ENCODE measurements around the gene NAA10.

GRCh38 chrX:153947009-153947769 lies 12.4 kb upstream of the NAA10 start:
- peak; percentile 63 to 81 (median 76) for TF ChIP-seq CTCF (IDR thresholded peaks at IDR 0.05)
- TF ChIP-seq POLR2A (IDR thresholded peaks at IDR 0.05): no peak
- no peak for TF ChIP-seq EP300 (IDR thresholded peaks at IDR 0.05)

All from tibial nerve (tissue), 4 donors.